HCT116 (cell line): ENCODE results near the gene NSF.
"Not testable (repeated sequence)": the region's sequence is repeated elsewhere in the genome, so short reads cannot be mapped to it uniquely, and the experiment has no call there.

Experiments
- CBX3 ChIP-seq: IDR thresholded peaks from 2 replicates; pipeline ENCODE4 v1.6.1; 2012; ENCODE audit warnings: low read depth
- CTCF ChIP-seq, 3 experiments: fragments of 200-600 bp in 1 of 3; sonication (generic) in 1 of 3; IDR thresholded peaks in 2 of 3; conservative IDR thresholded peaks in 1 of 3; 2 replicates each; pipeline ENCODE4 v1.5.1; 2012 to 2017; ENCODE audit warnings: low read depth in 2 of 3, low read length in 2 of 3, antibody characterized with exemption in 1 of 3, borderline replicate concordance in 1 of 3, control low read depth in 1 of 3, mild to moderate bottlenecking in 1 of 3, mixed read lengths in 1 of 3, mixed run types in 1 of 3, moderate library complexity in 1 of 3; ENCODE audit not compliant: insufficient read depth in 1 of 3
- EGR1 ChIP-seq: IDR thresholded peaks from 2 replicates; pipeline ENCODE4 v1.6.1; 2012; ENCODE audit warnings: low read depth
- EZH2 ChIP-seq: fragments of 200-600 bp; sonication (generic); IDR thresholded peaks from 2 replicates; pipeline ENCODE4 v1.6.1; 2017; ENCODE audit warnings: antibody characterized with exemption, mixed run types
- MAX ChIP-seq: IDR thresholded peaks from 2 replicates; pipeline ENCODE4 v1.6.1; 2012
- POLR2A ChIP-seq: IDR thresholded peaks from 2 replicates; pipeline ENCODE4 v1.7.0; 2011; ENCODE audit warnings: borderline replicate concordance; ENCODE audit not compliant: insufficient read depth, insufficient read length; ENCODE audit errors: extremely low read depth
- REST ChIP-seq: IDR thresholded peaks from 2 replicates; pipeline ENCODE4 v1.6.1; 2012; ENCODE audit warnings: low read depth
- SIN3A ChIP-seq: IDR thresholded peaks from 2 replicates; pipeline ENCODE4 v1.6.1; 2012; ENCODE audit warnings: low read depth
- SP1 ChIP-seq: IDR thresholded peaks from 2 replicates; pipeline ENCODE4 v1.6.1; 2012; ENCODE audit warnings: low read depth
- TCF7L2 ChIP-seq: IDR thresholded peaks from 2 replicates; pipeline ENCODE4 v1.7.0; 2011; ENCODE audit warnings: borderline replicate concordance, inconsistent platforms; ENCODE audit not compliant: insufficient read depth, insufficient read length; ENCODE audit errors: extremely low read depth
- YY1 ChIP-seq: IDR thresholded peaks from 2 replicates; pipeline ENCODE4 v1.6.1; 2011; ENCODE audit warnings: low read length, low read depth, moderate library complexity, mild to moderate bottlenecking; ENCODE audit not compliant: insufficient replicate concordance; ENCODE audit errors: extremely low read depth
- ZNF274 ChIP-seq: fragments of 200-500 bp; sonication (Bioruptor generic); IDR thresholded peaks from 2 replicates; pipeline ENCODE4 v1.6.1; 2014; ENCODE audit warnings: mild to moderate bottlenecking, low read depth, low read length, inconsistent platforms

- TF ChIP-seq CTCF (IDR thresholded peaks at IDR 0.05 in 2 of 3, conservative IDR thresholded peaks at IDR 0.05 in 1 of 3; ENCODE audit: borderline replicate concordance in 1 of 3, insufficient read depth in 1 of 3, low read depth in 2 of 3, low read length in 2 of 3); SP1; MAX; YY1; TCF7L2; EGR1; POLR2A; REST; ZNF274; SIN3A; EZH2; CBX3: not testable (repeated sequence)
Observed at GRCh38 chr17:46652024-46652643, 61.7 kb downstream of the NSF start.
